ENCODE measurements around the gene ANO4.
"Not testable (repeated sequence)": the region's sequence is repeated elsewhere in the genome, so short reads cannot be mapped to it uniquely, and the experiment has no call there.

Gene ANO4

GRCh38 chr12:100986595-100987547, 192.3 kb downstream of the ANO4 start:
- FAIRE-seq (no peak), DNase-seq (ENCODE audit: insufficient read length, low spot score) (no peak)
- TF ChIP-seq POLR2A (IDR thresholded peaks at IDR 0.05; ENCODE audit: low read depth, low read length), result no peak

DNA sequence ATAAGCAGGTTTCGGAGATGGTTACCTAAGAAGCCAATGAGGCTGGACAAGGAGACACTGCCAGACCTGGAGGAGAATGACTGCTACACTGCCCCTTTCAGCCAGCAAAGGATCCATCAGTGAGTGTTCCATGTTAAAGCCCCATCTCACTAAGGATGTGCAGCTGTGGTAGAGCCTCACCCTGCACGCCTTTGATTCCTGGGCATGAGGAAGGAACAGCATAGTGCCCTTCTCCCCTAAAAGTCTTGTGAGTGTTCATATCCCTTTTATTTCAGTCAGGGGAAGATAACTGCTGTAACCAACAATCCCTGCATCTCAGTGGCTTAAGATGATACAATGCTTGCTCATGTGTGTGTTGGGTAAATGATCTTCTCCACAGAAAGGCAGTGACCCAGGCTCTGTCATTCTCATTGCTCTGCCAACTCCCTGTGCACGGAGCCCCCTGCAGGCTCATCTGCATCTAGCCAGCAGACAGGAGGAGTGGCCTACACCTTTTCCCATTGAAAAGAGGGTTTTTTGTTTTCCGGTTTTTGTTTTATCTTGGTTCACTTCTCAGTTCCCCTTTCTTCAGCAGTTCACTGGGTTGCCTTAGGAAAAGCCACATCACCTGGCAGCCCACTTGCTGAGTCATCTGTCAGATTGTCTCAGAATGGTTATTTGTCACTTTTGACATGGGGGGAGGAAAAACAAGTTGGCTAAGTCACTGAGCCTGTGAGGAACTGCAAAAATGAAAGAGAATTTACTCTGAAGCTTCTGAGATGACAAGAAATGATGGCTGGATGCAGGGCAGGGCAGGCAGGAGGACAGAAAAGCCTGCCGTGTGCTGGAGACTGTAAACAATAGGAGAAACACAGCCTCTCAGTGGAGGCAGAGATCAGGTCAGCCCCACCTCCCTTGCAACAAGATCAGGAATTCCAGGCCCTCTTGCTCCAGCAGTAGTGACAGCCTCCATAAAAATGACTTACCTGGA, 193.3 kb downstream of the ANO4 start:
- DNase-seq (ENCODE audit: insufficient read length, low spot score), result peak; percentile 21
- no peak for FAIRE-seq
- no peak for TF ChIP-seq POLR2A (IDR thresholded peaks at IDR 0.05; ENCODE audit: low read depth, low read length)

DNA sequence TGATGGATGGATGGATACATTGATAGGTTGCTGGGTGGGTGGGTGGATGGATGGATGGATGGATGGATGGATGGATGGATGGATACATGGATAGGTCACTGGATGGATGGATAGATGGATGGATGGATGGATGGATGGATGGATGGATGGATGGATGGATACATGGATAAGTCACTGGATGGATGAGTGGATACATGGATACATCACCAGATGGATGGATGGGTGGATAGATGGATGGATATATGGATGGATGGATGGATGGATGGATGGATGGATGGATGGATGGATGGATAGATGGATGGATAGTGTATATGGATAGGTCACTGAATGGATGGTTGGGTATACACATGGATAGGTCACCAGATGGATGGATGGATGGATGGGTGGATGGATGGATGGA, 194.9 kb downstream of the ANO4 start:
- DNase-seq (ENCODE audit: insufficient read length, low spot score); FAIRE-seq: not testable (repeated sequence)

DNA sequence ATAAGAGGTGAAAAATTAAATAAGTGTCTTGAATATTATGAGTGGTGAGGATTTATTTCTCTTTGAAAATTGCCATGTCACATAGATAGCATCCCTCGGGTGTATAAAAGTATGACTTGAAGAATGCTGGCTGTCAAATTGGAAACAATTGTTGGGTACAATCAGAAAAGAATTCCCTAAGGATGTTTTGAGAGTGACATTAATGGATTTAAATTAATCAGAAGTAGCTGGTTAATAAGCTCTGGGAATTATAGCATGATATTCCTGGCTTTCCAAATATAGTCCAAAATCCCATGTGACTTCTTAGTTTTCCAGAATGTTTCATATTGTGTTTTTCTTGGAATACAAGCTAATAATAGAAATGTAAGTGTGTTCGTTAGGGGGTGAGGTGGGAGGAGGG, 196.5 kb downstream of the ANO4 start:
- DNase-seq (ENCODE audit: insufficient read length, low spot score), result no peak
- no peak for TF ChIP-seq POLR2A (IDR thresholded peaks at IDR 0.05; ENCODE audit: low read depth, low read length)
- no peak for FAIRE-seq

GRCh38 chr12:100992194-100992593, 197.6 kb downstream of the ANO4 start:
- no peak for FAIRE-seq
- no peak for TF ChIP-seq POLR2A (IDR thresholded peaks at IDR 0.05; ENCODE audit: low read depth, low read length)
- DNase-seq (ENCODE audit: insufficient read length, low spot score), result no peak

- DNase-seq (ENCODE audit: insufficient read length, low spot score) (no peak), FAIRE-seq (no peak)
- no peak for TF ChIP-seq POLR2A (IDR thresholded peaks at IDR 0.05; ENCODE audit: low read depth, low read length)
Observed at GRCh38 chr12:100993916-100994450, 199.4 kb downstream of the ANO4 start.

- no peak for TF ChIP-seq POLR2A (IDR thresholded peaks at IDR 0.05; ENCODE audit: low read depth, low read length)
- DNase-seq (ENCODE audit: insufficient read length, low spot score) (no peak), FAIRE-seq (no peak)
Observed at GRCh38 chr12:100995201-100995600, 200.6 kb downstream of the ANO4 start.

- DNase-seq (ENCODE audit: insufficient read length, low spot score) (no peak), FAIRE-seq (no peak)
- TF ChIP-seq POLR2A (IDR thresholded peaks at IDR 0.05; ENCODE audit: low read depth, low read length), result no peak
Observed at GRCh38 chr12:100995771-100996170, 201.2 kb downstream of the ANO4 start.

DNA sequence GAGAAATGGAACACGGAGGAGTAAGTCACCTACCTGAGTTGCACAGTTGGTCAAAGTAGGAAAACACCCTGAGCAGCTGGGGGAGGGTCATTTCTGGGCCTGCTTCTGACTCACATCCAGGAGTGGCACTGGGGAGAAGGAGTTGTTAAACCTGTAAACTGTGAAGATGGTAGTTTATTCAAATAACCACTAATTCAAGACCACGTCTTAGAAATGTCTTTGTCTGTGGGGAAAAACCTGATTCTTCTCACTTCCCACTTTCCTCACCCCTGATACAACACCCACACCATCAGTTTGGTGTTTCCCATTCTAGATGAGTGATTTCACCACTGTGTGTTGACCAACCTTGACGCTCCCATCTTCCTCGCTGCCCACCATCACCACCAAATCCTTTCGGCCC, 207.1 kb downstream of the ANO4 start:
- TF ChIP-seq POLR2A (IDR thresholded peaks at IDR 0.05; ENCODE audit: low read depth, low read length), result no peak
- FAIRE-seq (no peak), DNase-seq (ENCODE audit: insufficient read length, low spot score) (no peak)

- FAIRE-seq (no peak), DNase-seq (ENCODE audit: insufficient read length, low spot score) (no peak)
- no peak for TF ChIP-seq POLR2A (IDR thresholded peaks at IDR 0.05; ENCODE audit: low read depth, low read length)
Observed at GRCh38 chr12:101002696-101003419, 208.3 kb downstream of the ANO4 start.

- DNase-seq (ENCODE audit: insufficient read length, low spot score), result no peak
Observed at GRCh38 chr12:101004898-101005297, 210.3 kb downstream of the ANO4 start.

DNA sequence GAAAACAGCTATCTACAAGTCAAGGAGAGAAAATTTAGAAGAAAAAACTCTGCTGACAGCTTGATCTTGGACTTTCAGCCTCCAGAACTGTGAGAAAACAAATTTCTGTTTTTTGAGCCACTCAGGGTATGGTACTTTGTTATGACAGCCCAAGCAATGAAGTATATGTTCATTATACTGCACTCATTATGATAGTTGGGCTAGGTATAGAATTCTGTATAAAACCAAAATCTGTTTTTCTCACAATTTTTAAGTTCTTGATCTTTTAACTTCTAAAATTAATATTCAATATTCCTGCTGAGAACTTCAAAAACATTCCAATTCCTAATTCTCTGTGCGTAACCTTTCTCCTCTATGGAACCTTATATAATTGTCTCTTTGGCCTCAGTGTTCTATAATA, 214.7 kb downstream of the ANO4 start:
- no peak for TF ChIP-seq POLR2A (IDR thresholded peaks at IDR 0.05; ENCODE audit: low read depth, low read length)
- no peak for DNase-seq (ENCODE audit: insufficient read length, low spot score)
- no peak for FAIRE-seq

More at GRCh38 chr12:101004898-101005297, 210.3 kb downstream of the ANO4 start:
- TF ChIP-seq POLR2A (IDR thresholded peaks at IDR 0.05; ENCODE audit: low read depth, low read length), result no peak
- FAIRE-seq, result no peak

DNA sequence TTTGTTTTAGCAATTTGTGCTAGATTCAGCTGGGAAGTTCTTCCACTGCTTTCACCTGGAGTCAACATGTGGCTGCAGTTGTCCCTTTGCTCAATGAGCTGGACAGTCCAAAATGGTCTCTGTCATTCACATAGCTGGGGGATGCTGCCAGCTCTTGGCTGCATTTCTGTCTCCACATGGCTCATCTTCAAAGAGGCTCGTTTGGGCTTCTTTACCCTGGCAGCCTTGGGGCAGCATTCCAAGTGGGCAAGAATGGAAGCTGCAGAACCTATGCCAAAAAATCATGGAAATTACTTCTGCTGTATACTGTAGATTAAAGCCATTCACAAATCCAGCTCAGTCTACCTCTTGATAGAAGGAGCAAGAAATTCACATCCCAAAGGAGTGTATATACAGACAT, 216.3 kb downstream of the ANO4 start:
- DNase-seq (ENCODE audit: insufficient read length, low spot score), result no peak
- FAIRE-seq, result no peak
- no peak for TF ChIP-seq POLR2A (IDR thresholded peaks at IDR 0.05; ENCODE audit: low read depth, low read length)
